Left cardiac atrium (tissue), 4 donors: ENCODE results near the gene KRTAP10-7. TPM values are rescaled to one million over a fixed set of nuclear protein-coding genes. Genes with fewer than 3 reads are reported as not detected.
"Not testable (repeated sequence)": the region's sequence is repeated elsewhere in the genome, so short reads cannot be mapped to it uniquely, and the experiment has no call there.

Experiments used
- ATAC-seq, 2 donors: fragments of 200-7000 bp; cut with Tn5 transposase; one replicate each; pipeline ENCODE4 v1.9.1; 2020; ENCODE audit warnings: mild to moderate bottlenecking in 2 of 2, moderate library complexity in 2 of 2
- DNase-seq: peaks from one replicate; pipeline ENCODE4 v3.0.0-alpha.2; 2020
- intact Hi-C, 2 donors: fragments of 100-400 bp; cut with DNase I; formaldehyde crosslinking; loops; one replicate each; pipeline versions ENCODE4 v1.14.1 to v1.15.1; 2022 to 2023
- total RNA-seq, 2 donors: library from RNA; stranded (reverse); fragmentation: NEBNext Ultra II Directional; extraction: Animal tissue kit (Norgen Biotek cat#: 25700); gene quantifications; one replicate each; pipeline ENCODE4 v1.2.1, GENCODE V29; 2021
- donor health status: DM: no; HTN: yes; CAD: no.
- donor health status: DM: no; HTN: yes; CAD: no; lungs with severe emphysema.
- donor health status: DM: yes; HTN: yes; CAD: no.
- donor health status: Dilated cardiomyopathy.

The KRTAP10-7 gene
- total RNA-seq, 2 donors from 2014 or later: not detected

- intact Hi-C loops: no loop called here
- ATAC-seq: no peak
- no peak for DNase-seq
These were observed 2.1 kb downstream of the KRTAP10-7 start for GRCh38 chr21:44602463-44602850.

- ATAC-seq (no peak), DNase-seq (no peak)
- intact Hi-C loops: no loop called here
These were observed 2.9 kb downstream of the KRTAP10-7 start for GRCh38 chr21:44603109-44603875.

DNA sequence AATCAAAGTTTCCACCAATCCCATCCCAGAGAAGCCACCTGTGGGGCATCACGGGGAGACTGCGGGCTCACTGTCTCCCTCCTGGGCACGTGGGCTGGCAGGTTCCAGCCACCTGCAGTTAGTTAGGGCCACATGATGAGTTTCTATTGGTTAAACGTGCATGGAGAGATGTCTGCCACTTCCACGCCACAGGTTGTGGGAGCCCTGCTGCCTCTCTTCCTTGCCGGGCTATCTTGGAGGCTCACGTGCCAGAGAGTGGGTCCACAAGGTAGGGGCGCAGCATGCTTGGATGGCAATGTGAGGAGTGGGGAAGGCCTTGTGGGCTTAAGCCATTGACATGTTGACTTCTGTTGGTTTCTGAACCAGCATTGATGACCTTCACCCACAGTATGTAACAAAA is 3.5 kb downstream of the KRTAP10-7 start:
- intact Hi-C loops: no loop called here

GRCh38 chr21:44606495-44606894 is 6.1 kb downstream of the KRTAP10-7 start:
- no peak for ATAC-seq
- intact Hi-C loops: no loop called here
- no peak for DNase-seq

More for the DNA sequence above, 3.5 kb downstream of the KRTAP10-7 start:
- ATAC-seq: no peak
- no peak for DNase-seq

DNA sequence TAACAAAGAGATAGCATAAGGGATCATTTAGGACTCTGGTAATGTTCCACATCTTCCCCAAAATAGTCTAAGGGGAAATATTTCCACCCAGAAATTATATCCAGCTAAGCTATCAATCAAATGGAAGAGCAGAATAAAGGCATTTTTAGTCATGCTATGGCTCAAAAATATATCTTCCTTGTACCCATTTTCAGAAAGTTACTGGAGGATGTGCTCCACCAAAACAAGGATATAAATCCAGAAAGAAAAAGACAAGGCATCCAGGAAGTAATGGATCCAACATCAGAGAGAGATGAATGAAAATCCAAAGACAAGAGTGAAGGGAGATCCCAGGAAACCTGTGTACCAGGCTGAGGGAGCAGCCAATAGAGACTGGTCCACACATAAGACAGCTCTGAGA is 8.8 kb downstream of the KRTAP10-7 start:
- ATAC-seq: no peak
- no peak for DNase-seq
- intact Hi-C loops: no loop called here

DNA sequence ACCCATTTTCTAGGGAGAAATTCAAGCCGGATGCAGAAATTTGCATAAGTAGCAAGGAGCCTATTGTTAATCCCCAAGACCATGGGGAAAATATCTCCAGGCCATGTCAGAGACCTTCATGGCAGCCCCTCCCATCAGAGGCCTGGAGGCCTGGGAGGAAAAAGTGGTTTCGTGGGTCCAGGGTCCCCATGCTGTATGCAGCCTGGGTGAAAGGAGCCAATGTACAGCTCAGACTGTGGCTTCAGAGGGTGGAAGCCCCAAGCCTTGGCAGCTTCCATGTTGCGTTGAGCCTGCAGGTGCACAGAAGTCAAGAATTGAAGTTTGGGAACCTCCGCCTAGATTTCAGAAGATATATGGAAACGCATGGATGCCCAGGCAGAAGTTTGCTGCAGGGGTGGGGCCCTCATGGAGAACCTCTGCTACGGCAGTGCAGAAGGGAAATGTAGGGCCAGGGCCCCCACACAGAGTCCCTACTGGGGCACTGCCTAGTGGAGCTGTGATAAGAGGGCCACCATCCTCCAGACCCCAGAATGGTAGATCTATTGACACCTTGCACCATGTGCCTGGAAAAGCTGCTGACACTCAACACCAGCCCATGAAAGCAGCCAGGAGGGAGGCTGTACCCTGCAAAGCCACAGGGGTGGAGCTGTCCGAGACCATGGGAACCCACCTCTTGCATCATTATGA is 9.9 kb downstream of the KRTAP10-7 start:
- ATAC-seq, intact Hi-C loops, DNase-seq: not testable (repeated sequence)

DNA sequence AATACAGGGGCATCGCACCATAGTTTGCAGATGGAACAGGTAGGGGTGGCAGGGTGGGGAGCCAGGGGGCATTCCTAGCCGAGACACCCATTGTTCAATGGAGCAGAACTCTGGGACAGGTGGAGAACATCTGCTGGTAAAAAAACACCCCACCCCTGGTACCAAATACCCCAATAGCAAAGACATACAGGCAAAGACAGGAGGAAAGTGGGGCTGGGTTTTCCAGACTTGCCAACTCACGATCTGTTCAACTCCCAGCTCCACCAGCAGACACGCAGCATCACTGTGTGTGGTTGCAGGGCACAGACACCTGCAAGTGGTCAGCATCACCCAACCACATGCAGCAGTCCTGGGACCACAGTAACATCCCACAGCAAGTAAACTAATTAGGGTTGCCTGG is 11.2 kb downstream of the KRTAP10-7 start:
- DNase-seq (no peak), ATAC-seq (no peak)
- intact Hi-C loops: no loop called here

GRCh38 chr21:44612029-44612486 is 11.7 kb downstream of the KRTAP10-7 start, which contains the start of gene KRTAP10-8:
Gene KRTAP10-8, plus strand, starts transcription at chr21:44612079. Its CDS starts 22 bp downstream, at chr21:44612101.
- DNase-seq: no peak
- no peak for ATAC-seq
- intact Hi-C loops: no loop called here

- intact Hi-C loops: no loop called here
- DNase-seq (no peak), ATAC-seq (no peak)
These were observed 12.4 kb downstream of the KRTAP10-7 start for GRCh38 chr21:44612669-44613229.

DNA sequence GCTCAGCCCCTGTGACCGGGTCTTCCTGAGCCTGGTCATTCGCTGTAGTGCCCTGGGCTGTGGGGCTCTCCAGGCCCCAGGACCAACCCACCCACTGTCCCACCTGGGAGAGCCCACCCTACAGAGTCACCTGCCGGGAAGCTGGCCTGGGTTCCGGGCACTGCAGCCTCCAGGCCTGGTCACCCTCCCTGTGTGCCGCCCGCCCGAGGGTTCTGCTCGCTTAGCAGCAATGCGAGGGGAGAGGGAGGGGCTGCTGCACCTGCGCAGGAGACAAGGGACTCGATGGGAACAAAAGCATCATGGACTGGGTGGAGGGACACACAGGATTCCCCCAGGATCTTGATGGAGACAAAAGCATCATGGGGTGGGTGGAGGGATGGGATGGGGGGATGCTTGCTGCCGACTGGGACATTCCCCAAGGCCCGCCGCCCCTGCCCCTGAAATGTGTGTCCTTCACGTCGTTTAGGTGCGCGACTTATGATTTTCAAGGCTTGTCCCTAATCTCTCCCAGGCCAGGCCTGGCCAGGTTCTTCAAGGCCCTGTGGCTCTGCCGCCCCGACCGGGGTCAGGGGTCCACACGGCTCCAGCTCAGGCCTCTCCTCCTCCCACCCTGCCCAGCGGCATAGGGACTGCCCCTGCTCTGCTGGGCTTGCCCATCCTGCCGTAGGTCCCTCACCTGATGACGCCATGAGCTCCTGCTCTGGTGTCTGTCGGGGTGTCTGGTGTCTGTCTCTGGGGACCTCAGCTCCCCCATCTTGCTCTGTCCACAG is 13.2 kb downstream of the KRTAP10-7 start:
- intact Hi-C loops: no loop called here
- ATAC-seq: no peak
- no peak for DNase-seq

DNA sequence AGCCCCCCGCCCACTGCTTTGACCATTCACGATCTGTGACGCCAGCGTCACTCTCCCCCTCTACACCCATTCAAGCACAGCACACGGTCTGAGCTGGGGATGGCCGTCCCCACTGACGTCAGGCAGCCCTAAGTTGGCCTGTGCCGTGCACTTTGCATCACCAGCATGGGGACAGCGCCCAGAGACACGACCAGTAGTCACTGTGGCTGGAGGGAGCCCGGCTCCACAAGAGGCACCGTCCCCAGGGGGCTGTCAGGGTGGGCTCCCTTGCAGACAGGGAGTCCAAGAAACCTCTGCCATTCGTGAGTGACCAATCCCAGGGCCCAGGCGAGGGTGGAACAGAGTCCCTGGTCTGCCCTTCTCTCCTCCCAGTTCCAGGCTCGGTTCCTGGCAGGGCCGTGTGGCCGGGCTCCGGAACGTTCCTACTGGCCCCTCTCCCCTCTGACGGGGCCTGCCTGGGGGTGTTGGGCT is 13.8 kb downstream of the KRTAP10-7 start:
- ATAC-seq (no peak), DNase-seq (no peak)
- intact Hi-C loops: no loop called here

GRCh38 chr21:44614961-44615391 is 14.6 kb downstream of the KRTAP10-7 start:
- intact Hi-C loops: no loop called here
- DNase-seq: no peak
- no peak for ATAC-seq

DNA sequence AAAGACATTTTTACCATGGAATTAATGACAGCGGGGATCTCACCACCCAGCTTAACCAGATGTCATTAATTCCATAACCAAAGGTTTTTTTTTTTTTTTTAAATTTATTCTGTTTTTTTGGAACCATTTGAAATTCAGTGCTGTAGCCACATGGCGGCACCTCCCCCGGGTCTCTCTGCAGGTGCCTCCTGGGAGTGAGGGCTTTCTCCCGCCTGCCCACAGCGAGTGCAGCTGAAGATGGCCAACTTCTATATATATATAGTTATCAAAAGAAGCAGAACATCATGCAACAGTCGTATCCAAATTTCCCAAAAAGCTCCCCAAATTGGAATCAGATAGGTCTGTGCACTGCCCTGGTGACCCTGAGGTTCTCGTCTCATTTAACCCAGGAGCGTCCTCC is 15.1 kb downstream of the KRTAP10-7 start:
- no peak for DNase-seq
- ATAC-seq: no peak
- intact Hi-C loops: no loop called here

DNA sequence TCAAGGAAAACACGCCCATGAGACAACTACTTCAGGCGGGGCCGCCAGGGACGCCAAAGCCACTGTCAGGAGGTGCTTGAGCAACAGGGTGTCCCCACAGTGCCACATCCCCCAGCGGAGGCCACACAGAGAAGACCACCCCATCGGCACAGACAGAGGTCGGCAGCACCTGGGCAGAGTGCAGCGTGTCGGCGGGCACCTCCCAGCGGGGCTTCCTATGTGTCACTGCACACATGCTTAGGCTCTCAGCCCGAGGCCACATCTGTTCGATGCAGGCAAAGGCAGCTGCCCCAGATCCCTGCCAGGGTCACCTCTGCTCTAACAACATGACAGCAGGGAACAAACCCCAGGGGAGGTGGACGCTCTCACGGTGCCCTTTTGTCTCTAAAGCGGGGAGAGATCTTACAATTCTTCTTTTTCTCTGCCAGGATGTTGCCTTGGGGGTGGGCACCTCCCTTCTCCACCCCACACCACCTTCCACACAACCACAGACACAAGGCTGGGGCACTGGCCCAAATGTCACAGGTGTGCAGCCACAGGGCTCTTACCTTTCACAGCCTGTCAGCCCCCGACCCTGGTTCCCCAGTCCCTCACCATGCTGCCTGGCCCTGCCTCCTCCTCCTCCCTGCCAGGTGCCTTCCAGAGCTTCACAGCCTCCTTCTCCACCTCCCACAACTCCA is 15.7 kb downstream of the KRTAP10-7 start:
- DNase-seq (no peak), ATAC-seq (no peak)
- intact Hi-C loops: no loop called here

GRCh38 chr21:44616591-44616926 is 16.2 kb downstream of the KRTAP10-7 start:
- DNase-seq (no peak), ATAC-seq (no peak)
- intact Hi-C loops: no loop called here

- intact Hi-C loops: no loop called here
- DNase-seq: no peak
- no peak for ATAC-seq
These were observed 16.7 kb downstream of the KRTAP10-7 start for GRCh38 chr21:44617071-44617501.

- peak in 1 of 2 donors; percentile 70 for ATAC-seq
- intact Hi-C loops: no loop called here
- DNase-seq: no peak
These were observed 18.1 kb downstream of the KRTAP10-7 start for GRCh38 chr21:44618504-44618903.

- intact Hi-C loops: no loop called here
- DNase-seq (no peak), ATAC-seq (peak; percentile 26 to 57)
These were observed 18.5 kb downstream of the KRTAP10-7 start for GRCh38 chr21:44618909-44619308.

DNA sequence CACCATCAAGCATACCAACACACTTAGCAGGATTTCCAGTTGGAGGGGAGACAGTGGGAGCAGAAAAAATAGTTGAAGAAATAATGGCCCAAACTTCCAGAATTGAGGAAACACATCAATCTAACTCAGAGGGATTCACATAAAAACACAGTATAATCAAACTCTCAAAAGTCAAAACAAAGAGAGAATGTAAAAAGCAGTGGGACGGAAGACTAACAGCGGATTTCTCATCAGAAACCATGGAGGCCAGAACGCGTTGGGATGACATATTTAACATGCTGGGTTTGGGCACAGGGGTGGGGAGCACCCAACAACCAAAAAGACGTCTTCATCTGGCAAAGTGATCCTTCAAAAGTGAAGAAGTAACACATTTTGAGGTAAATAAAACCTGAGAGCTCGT is 19.5 kb downstream of the KRTAP10-7 start:
- intact Hi-C loops: no loop called here
- ATAC-seq (no peak), DNase-seq (no peak)
